ENCODE measurements around the gene MANBA. TPM values are rescaled to one million over a fixed set of nuclear protein-coding genes. Genes with fewer than 3 reads are reported as not detected.

The MANBA gene
- total RNA-seq, 1 donor from 2014 or later: 35.8 TPM

GRCh38 chr4:102589743-102590142 is 171.0 kb downstream of the MANBA start:
- TF ChIP-seq CTCF (IDR thresholded peaks at IDR 0.05) (no peak), POLR2A (IDR thresholded peaks at IDR 0.05) (no peak), POLR2AphosphoS5 (IDR thresholded peaks at IDR 0.05; ENCODE audit: insufficient read depth in 1 of 2, low read depth in 1 of 2) (no peak)
- Histone ChIP-seq H3K4me3 (no peak overlapping the region), H3K9me3 (no peaks in the 10 kb centered on the region), H3K27ac (no peak overlapping the region), H3K27me3 (no peaks in the 10 kb centered on the region), H3K36me3 (peaks cover 0 to 25% of the 10 kb centered on the region in 2 donors), H3K4me1 (no peaks in the 10 kb centered on the region)
- intact Hi-C loops (cut with DNase I): no loop called here
- no peak for DNase-seq (ENCODE audit: extremely low spot score in 2 of 2)

- no peak for TF ChIP-seq POLR2AphosphoS5 (IDR thresholded peaks at IDR 0.05; ENCODE audit: insufficient read depth in 1 of 2, low read depth in 1 of 2)
- TF ChIP-seq CTCF (IDR thresholded peaks at IDR 0.05): no peak
- no peak for TF ChIP-seq POLR2A (IDR thresholded peaks at IDR 0.05)
- intact Hi-C loops (cut with DNase I): no loop called here
- H3K4me1 ChIP-seq: no peaks in the 10 kb centered on the region
- H3K36me3 ChIP-seq: peaks cover 0 to 46% of the 10 kb centered on the region in 2 donors
- no peaks in the 10 kb centered on the region for H3K9me3 ChIP-seq
- no peak for DNase-seq (ENCODE audit: extremely low spot score in 2 of 2)
- no peaks in the 10 kb centered on the region for H3K27me3 ChIP-seq
- no peak overlapping the region for H3K4me3 ChIP-seq
- H3K27ac ChIP-seq: no peak overlapping the region
Measured at GRCh38 chr4:102586644-102587021, 174.1 kb downstream of the MANBA start.

GRCh38 chr4:102586002-102586643 is 174.6 kb downstream of the MANBA start:
- Histone ChIP-seq H3K36me3 (peaks cover 0 to 51% of the 10 kb centered on the region in 2 donors), H3K27me3 (no peaks in the 10 kb centered on the region), H3K4me3 (no peak overlapping the region), H3K9me3 (no peaks in the 10 kb centered on the region), H3K27ac (no peak overlapping the region), H3K4me1 (no peaks in the 10 kb centered on the region)
- no peak for DNase-seq (ENCODE audit: extremely low spot score in 2 of 2)
- TF ChIP-seq POLR2AphosphoS5 (IDR thresholded peaks at IDR 0.05; ENCODE audit: insufficient read depth in 1 of 2, low read depth in 1 of 2) (no peak), CTCF (IDR thresholded peaks at IDR 0.05) (no peak), POLR2A (IDR thresholded peaks at IDR 0.05) (no peak)
- intact Hi-C loops (cut with DNase I): no loop called here

- Histone ChIP-seq H3K4me1 (no peaks in the 10 kb centered on the region), H3K36me3 (peaks cover 0 to 57% of the 10 kb centered on the region in 2 donors), H3K4me3 (no peak overlapping the region), H3K27ac (no peak overlapping the region), H3K9me3 (no peaks in the 10 kb centered on the region), H3K27me3 (no peaks in the 10 kb centered on the region)
- no peak for TF ChIP-seq POLR2AphosphoS5 (IDR thresholded peaks at IDR 0.05; ENCODE audit: insufficient read depth in 1 of 2, low read depth in 1 of 2)
- no peak for TF ChIP-seq POLR2A (IDR thresholded peaks at IDR 0.05)
- no peak for TF ChIP-seq CTCF (IDR thresholded peaks at IDR 0.05)
- DNase-seq (ENCODE audit: extremely low spot score in 2 of 2): no peak
- intact Hi-C loops (cut with DNase I): no loop called here
Measured at GRCh38 chr4:102585329-102585728, 175.4 kb downstream of the MANBA start.

- Histone ChIP-seq H3K27ac (no peak overlapping the region), H3K27me3 (no peaks in the 10 kb centered on the region), H3K4me3 (no peak overlapping the region), H3K9me3 (no peaks in the 10 kb centered on the region), H3K36me3 (peaks cover 0 to 64% of the 10 kb centered on the region in 2 donors), H3K4me1 (no peaks in the 10 kb centered on the region)
- TF ChIP-seq CTCF (IDR thresholded peaks at IDR 0.05) (no peak), POLR2A (IDR thresholded peaks at IDR 0.05) (no peak), POLR2AphosphoS5 (IDR thresholded peaks at IDR 0.05; ENCODE audit: insufficient read depth in 1 of 2, low read depth in 1 of 2) (no peak)
- intact Hi-C loops (cut with DNase I): no loop called here
- no peak for DNase-seq (ENCODE audit: extremely low spot score in 2 of 2)
Measured at GRCh38 chr4:102584091-102584490, 176.7 kb downstream of the MANBA start.
